ENCODE measurements around the gene MAD1L1. TPM values are rescaled to one million over a fixed set of nuclear protein-coding genes. Genes with fewer than 3 reads are reported as not detected.

MAD1L1 gene
- total and polyA plus RNA-seq, 2 of the 13 experiments (the other 11 are each of a cell fraction or from before 2014, with no cell fraction given) = 17.4 to 64.7 TPM

- no TSS peak for BruUV-seq (replicated peaks)
- ATAC-seq (no peak), DNase-seq (ENCODE audit: low spot score) (no peak), FAIRE-seq (no peak)
- ChIA-PET POLR2A (no interaction called here), CTCF (ENCODE audit: low intra/inter-chr PET ratio, low total read pairs) (no interaction called here)
- Histone ChIP-seq H4K20me1 (ENCODE audit: insufficient read depth, low read length) (no peaks in the 10 kb centered on the region), H3K4me2 (ENCODE audit: low read depth, low read length) (no peak overlapping the region), H3K4me3 (replicated peaks in 1 of 3; ENCODE audit: insufficient read depth in 1 of 3, low read depth in 2 of 3, low read length in 3 of 3) (no peak overlapping the region), H3K4me1 (ENCODE audit: insufficient read depth, low read length) (no peaks in the 10 kb centered on the region; the same call in 1 of the 2 replicates), H2AFZ (ENCODE audit: low read length) (no peak overlapping the region), H3K9ac (ENCODE audit: insufficient read depth, low read depth, low read length) (no peak overlapping the region), H3K27me3 (ENCODE audit: control insufficient read depth in 1 of 2, insufficient read depth in 2 of 2, low read length in 2 of 2) (no peaks in the 10 kb centered on the region), H3K36me3 (replicated peaks in 1 of 2; ENCODE audit: control insufficient read depth in 1 of 2, insufficient read depth in 2 of 2, low read length in 2 of 2) (peaks cover 0 to 1% of the 10 kb centered on the region in 2 experiments; a peak in 1 of 5 replicates), H3K79me2 (ENCODE audit: insufficient read depth, low read length) (no peaks in the 10 kb centered on the region), H3K27ac (ENCODE audit: extremely low read length, insufficient read depth, low read length) (no peak overlapping the region), H3K9me3 (ENCODE audit: low read length) (no peaks in the 10 kb centered on the region)
- intact Hi-C loops (cut with micrococcal nuclease; ENCODE audit: unreplicated experiment) (no loop called here), in situ Hi-C loops (cut with HindIII; ENCODE audit: extremely low pct_ligation_motif_present, low pct_unique_long_range_greater_than_20kb) (no loop called here)
- 90% methylated on average over 16 of the region's 23 CpGs for WGBS (ENCODE audit: low lambda C conversion rate)
- TF ChIP-seq ZNF775 (CRISPR knock-in tag; IDR thresholded peaks at IDR 0.05; ENCODE audit: borderline replicate concordance) (no peak), IRF2 (CRISPR knock-in tag; IDR thresholded peaks at IDR 0.05) (no peak), AGO2 (optimal IDR thresholded peaks at IDR 0.05; ENCODE audit: low read depth, low read length) (peak; percentile 19)
Observed at GRCh38 chr7:1848013-1848640, 384.6 kb downstream of the MAD1L1 start.

DNA sequence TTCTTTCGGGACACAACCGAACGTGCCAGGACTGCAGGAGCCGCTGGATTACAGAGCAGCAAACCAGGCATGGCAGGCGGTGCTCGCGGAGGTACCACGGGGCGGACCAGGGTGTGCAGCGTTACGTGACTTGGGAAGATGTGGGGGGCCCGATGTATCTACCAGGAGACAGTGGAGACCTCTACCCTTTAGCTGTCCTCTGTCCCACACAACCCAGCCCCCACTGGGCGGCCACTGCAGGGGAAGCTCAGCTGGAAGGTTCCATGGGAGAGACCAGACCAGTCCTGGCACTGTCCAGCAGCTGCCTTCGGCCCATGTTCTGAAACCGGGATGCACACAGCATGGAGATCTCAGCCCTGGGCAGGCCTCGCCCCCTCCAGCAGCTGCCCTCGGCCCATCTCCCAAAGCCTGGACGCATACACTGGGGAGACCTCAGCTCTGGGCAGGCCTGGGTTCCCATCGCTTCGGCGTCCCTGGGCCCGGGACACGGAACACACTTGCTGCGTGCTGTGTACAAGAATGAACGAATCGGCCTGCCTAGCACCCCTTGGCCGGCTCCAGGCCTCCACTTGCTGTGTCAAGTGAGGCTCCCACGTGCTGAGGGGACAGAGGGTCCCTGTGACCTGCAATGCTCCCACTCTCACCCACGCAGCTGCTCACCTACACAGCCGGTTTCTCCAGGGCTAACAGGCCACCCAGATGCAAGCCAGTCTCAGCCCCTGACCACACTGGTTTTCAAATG lies 385.3 kb downstream of the MAD1L1 start:
- Histone ChIP-seq H3K9ac (ENCODE audit: insufficient read depth, low read depth, low read length) (no peak overlapping the region), H3K4me1 (ENCODE audit: insufficient read depth, low read length) (peaks cover 7% of the 10 kb centered on the region), H3K79me2 (ENCODE audit: insufficient read depth, low read length) (no peaks in the 10 kb centered on the region), H2AFZ (ENCODE audit: low read length) (no peak overlapping the region), H3K4me2 (ENCODE audit: low read depth, low read length) (no peak overlapping the region), H3K36me3 (replicated peaks in 1 of 2; ENCODE audit: control insufficient read depth in 1 of 2, insufficient read depth in 2 of 2, low read length in 2 of 2) (peaks cover 1 to 4% of the 10 kb centered on the region in 2 experiments; a peak in 1 of 5 replicates), H3K9me3 (ENCODE audit: low read length) (no peaks in the 10 kb centered on the region), H3K4me3 (replicated peaks in 1 of 3; ENCODE audit: insufficient read depth in 1 of 3, low read depth in 2 of 3, low read length in 3 of 3) (no peak overlapping the region), H3K27me3 (ENCODE audit: control insufficient read depth in 1 of 2, insufficient read depth in 2 of 2, low read length in 2 of 2) (no peaks in the 10 kb centered on the region), H3K27ac (ENCODE audit: extremely low read length, insufficient read depth, low read length) (no peak overlapping the region), H4K20me1 (ENCODE audit: insufficient read depth, low read length) (no peaks in the 10 kb centered on the region)
- ChIA-PET POLR2A (no interaction called here), CTCF (ENCODE audit: low intra/inter-chr PET ratio, low total read pairs) (no interaction called here)
- in situ Hi-C loops (cut with HindIII; ENCODE audit: extremely low pct_ligation_motif_present, low pct_unique_long_range_greater_than_20kb) = no loop called here
- no peak for FAIRE-seq
- no peak for ATAC-seq
- DNase-seq (ENCODE audit: low spot score) = no peak
- WGBS (ENCODE audit: low lambda C conversion rate) = 93% methylated on average over 17 of the region's 30 CpGs
- TF ChIP-seq ZNF562 (CRISPR knock-in tag; IDR thresholded peaks at IDR 0.05; ENCODE audit: borderline replicate concordance) = no peak
- no peak for TF ChIP-seq ARID2 (CRISPR knock-in tag; IDR thresholded peaks at IDR 0.05; ENCODE audit: borderline replicate concordance)
- TF ChIP-seq HNRNPLL (IDR thresholded peaks at IDR 0.05; ENCODE audit: low read depth, low read length, poor library complexity, severe bottlenecking) = no peak
- TF ChIP-seq TSC22D2 (CRISPR knock-in tag; IDR thresholded peaks at IDR 0.05; ENCODE audit: borderline replicate concordance) = no peak
- no peak for TF ChIP-seq NFKBIZ (CRISPR knock-in tag; IDR thresholded peaks at IDR 0.05)
- TF ChIP-seq KLF9 (CRISPR knock-in tag; IDR thresholded peaks at IDR 0.05; ENCODE audit: low read depth) = no peak
- TF ChIP-seq GTF2F1 (IDR thresholded peaks at IDR 0.05; ENCODE audit: low read length) = no peak
- no peak for TF ChIP-seq THYN1 (CRISPR knock-in tag; IDR thresholded peaks at IDR 0.05; ENCODE audit: borderline replicate concordance, low read depth)
- no peak for TF ChIP-seq TCF7L2 (IDR thresholded peaks at IDR 0.05; ENCODE audit: low read depth, low read length)
- no peak for TF ChIP-seq POLR2G (IDR thresholded peaks at IDR 0.05; ENCODE audit: low read depth, low read length)
- no TSS peak for BruUV-seq (replicated peaks)
- intact Hi-C loops (cut with micrococcal nuclease; ENCODE audit: unreplicated experiment) = no loop called here

Measured in HepG2 (cell line).